SK-N-SH (cell line): ENCODE measurements around the gene NAALADL2. TPM values are rescaled to one million over a fixed set of nuclear protein-coding genes. Genes with fewer than 3 reads are reported as not detected.

Source experiments
- CTCF ChIA-PET: fragments of 300-600, 350-600 bp; formaldehyde crosslinking; extraction: SDS; loops from one replicate; lab custom pipeline; 2021; lab: Yijun Ruan, JAX
- POLR2A ChIA-PET: fragments of 350-600 bp; sonication (Branson Sonifier 250); formaldehyde crosslinking; extraction: SDS; loops from one replicate; lab custom pipeline; 2020; ENCODE audit warnings: antibody characterized with exemption, inconsistent platforms; lab: Yijun Ruan, JAX
- DNase-seq: peaks from one replicate; pipeline ENCODE4 v3.0.0; 2012
- H2AFZ ChIP-seq: fragments of 200-600 bp; sonication (generic); 2 replicates; pipeline ENCODE4 v1.8.1; 2016; ENCODE audit warnings: antibody characterized with exemption, mild to moderate bottlenecking, low read depth
- H3F3A ChIP-seq: fragments of 200-600 bp; sonication (generic); replicated peaks from 2 replicates; pipeline ENCODE3; 2016; ENCODE audit warnings: antibody characterized with exemption, mild to moderate bottlenecking; ENCODE audit not compliant: insufficient read depth
- H3K27ac ChIP-seq, 2 experiments: fragments of 200-500 bp in 1 of 2; fragments of 200-600 bp in 1 of 2; sonication (Bioruptor generic) in 1 of 2; sonication (generic), shearing (Covaris generic) in 1 of 2; 2 replicates each; pipeline versions ENCODE4 v1.5.1 to v1.6.1; 2014 to 2016; ENCODE audit warnings: low read depth in 2 of 2, inconsistent platforms in 1 of 2, low read length in 1 of 2, mild to moderate bottlenecking in 1 of 2, mixed read lengths in 1 of 2
- H3K27me3 ChIP-seq: fragments of 200-600 bp; sonication (generic), shearing (Covaris generic); 2 replicates; pipeline ENCODE4 v1.6.1; 2016; ENCODE audit warnings: mixed run types; ENCODE audit not compliant: insufficient read depth
- H3K36me3 ChIP-seq, 2 experiments: fragments of 200-500 bp in 1 of 2; fragments of 200-600 bp in 1 of 2; sonication (Bioruptor generic) in 1 of 2; sonication (generic) in 1 of 2; replicated peaks in 1 of 2; 2 replicates each; pipeline versions ENCODE3 to v1.5.1; 2014 to 2016; ENCODE audit warnings: low read length in 1 of 2, mild to moderate bottlenecking in 1 of 2; ENCODE audit not compliant: insufficient read depth in 2 of 2, control insufficient read depth in 1 of 2
- H3K4me1 ChIP-seq, 2 experiments: fragments of 200-500 bp in 1 of 2; fragments of 200-600 bp in 1 of 2; sonication (Bioruptor generic) in 1 of 2; sonication (generic), shearing (Covaris generic) in 1 of 2; 2 replicates each; pipeline versions ENCODE4 v1.5.1 to v1.6.1; 2014 to 2016; ENCODE audit warnings: low read depth in 1 of 2, low read length in 1 of 2, mixed run types in 1 of 2; ENCODE audit not compliant: insufficient read depth in 2 of 2, control insufficient read depth in 1 of 2
- H3K4me2 ChIP-seq: fragments of 200-600 bp; sonication (generic), shearing (Covaris generic); 2 replicates; pipeline ENCODE4 v1.6.1; 2017; ENCODE audit warnings: mixed run types
- H3K4me3 ChIP-seq, 2 experiments: fragments of 200-500 bp in 1 of 2; fragments of 200-600 bp in 1 of 2; sonication (Bioruptor generic) in 1 of 2; sonication (generic), shearing (Covaris generic) in 1 of 2; 2 replicates each; pipeline versions ENCODE4 v1.5.1 to v1.8.1; 2014 to 2016; ENCODE audit warnings: low read depth in 2 of 2, inconsistent platforms in 1 of 2, low read length in 1 of 2, mild to moderate bottlenecking in 1 of 2, mixed read lengths in 1 of 2, moderate library complexity in 1 of 2
- H3K79me2 ChIP-seq: fragments of 200-600 bp; sonication (generic); 2 replicates; pipeline ENCODE4 v1.8.1; 2017; ENCODE audit warnings: mild to moderate bottlenecking; ENCODE audit not compliant: insufficient read depth
- H3K9ac ChIP-seq: fragments of 200-600 bp; sonication (generic); 2 replicates; pipeline ENCODE4 v1.6.1; 2017; ENCODE audit warnings: mixed run types
- H3K9me2 ChIP-seq: fragments of 200-600 bp; sonication (generic); 2 replicates; pipeline ENCODE4 v1.6.1; 2017; ENCODE audit warnings: mixed run types
- H3K9me3 ChIP-seq: fragments of 200-600 bp; sonication (generic); 2 replicates; pipeline ENCODE4 v1.6.1; 2017; ENCODE audit warnings: mixed run types, mild to moderate bottlenecking, moderate library complexity
- H4K20me1 ChIP-seq: fragments of 200-600 bp; sonication (generic); 2 replicates; pipeline ENCODE4 v1.6.1; 2017; ENCODE audit warnings: mild to moderate bottlenecking, mixed run types; ENCODE audit not compliant: insufficient read depth
- CHD2 ChIP-seq: fragments of 150-350 bp; IDR thresholded peaks from 2 replicates; pipeline ENCODE4 v1.6.1; 2018; ENCODE audit warnings: low read length; ENCODE audit not compliant: partially characterized antibody
- ELF1 ChIP-seq: IDR thresholded peaks from 2 replicates; pipeline ENCODE4 v1.4.0; 2012
- EP300 ChIP-seq, 2 experiments: IDR thresholded peaks; 2 replicates each; pipeline versions ENCODE4 v1.4.0 to v1.6.1; 2012; ENCODE audit warnings: borderline replicate concordance in 1 of 2, low read depth in 1 of 2, low read length in 1 of 2
- GABPA ChIP-seq: IDR thresholded peaks from 2 replicates; pipeline ENCODE4 v1.4.0; 2012; ENCODE audit warnings: low read depth, mild to moderate bottlenecking
- MXI1 ChIP-seq: IDR thresholded peaks from 2 replicates; pipeline ENCODE4 v1.6.1; 2012; ENCODE audit warnings: mild to moderate bottlenecking, low read depth, low read length, improper control_type of control experiment
- NFIC ChIP-seq: IDR thresholded peaks from 2 replicates; pipeline ENCODE4 v1.4.0; 2012; ENCODE audit warnings: borderline replicate concordance
- NRF1 ChIP-seq: IDR thresholded peaks from 2 replicates; pipeline ENCODE4 v1.6.1; 2012; ENCODE audit warnings: low read depth, mild to moderate bottlenecking, low read length
- PBX3 ChIP-seq: IDR thresholded peaks from 2 replicates; pipeline ENCODE4; 2012
- REST ChIP-seq: IDR thresholded peaks from 2 replicates; pipeline ENCODE4 v1.6.1; 2012; ENCODE audit warnings: mild to moderate bottlenecking, low read depth, low read length, moderate library complexity
- RFX5 ChIP-seq: IDR thresholded peaks from 2 replicates; pipeline ENCODE4 v1.6.1; 2012; ENCODE audit warnings: mild to moderate bottlenecking, improper control_type of control experiment, low read length
- RXRA ChIP-seq: IDR thresholded peaks from 2 replicates; pipeline ENCODE4 v1.4.0; 2012; ENCODE audit warnings: low read depth, mild to moderate bottlenecking, borderline replicate concordance
- SMC3 ChIP-seq: IDR thresholded peaks from 2 replicates; pipeline ENCODE4 v1.6.1; 2012; ENCODE audit warnings: low read depth, low read length, improper control_type of control experiment
- TAF1 ChIP-seq: IDR thresholded peaks from 2 replicates; pipeline ENCODE4 v1.6.1; 2012; ENCODE audit warnings: low read depth, mild to moderate bottlenecking, low read length, moderate library complexity, borderline replicate concordance
- USF1 ChIP-seq: IDR thresholded peaks from 2 replicates; pipeline ENCODE4 v1.4.0; 2012; ENCODE audit warnings: low read depth, borderline replicate concordance
- USF2 ChIP-seq: fragments of 150-350 bp; IDR thresholded peaks from 2 replicates; pipeline ENCODE4 v1.6.1; 2017; ENCODE audit warnings: antibody characterized with exemption, low read length, low read depth, borderline replicate concordance
- YY1 ChIP-seq: IDR thresholded peaks from 2 replicates; pipeline ENCODE4 v1.4.0; 2012; ENCODE audit warnings: low read depth, mild to moderate bottlenecking
- ZBTB33 ChIP-seq: IDR thresholded peaks from 2 replicates; pipeline ENCODE4 v1.4.0; 2012; ENCODE audit warnings: low read depth, borderline replicate concordance
- WGBS: methylation state at CpG from one replicate; pipeline ENCODE4 v1.1.6; 2017; ENCODE audit warnings: low lambda C conversion rate; 5-methylcytosine and 5-hydroxymethylcytosine counted together
- polyA plus RNA-seq, 3 experiments: library from polyadenylated mRNA; depleted of rRNA; stranded (reverse); fragments of >200 nt; gene quantifications; 2 replicates each; pipeline ENCODE4 v1.2.3, GENCODE V29; 2012

The NAALADL2 gene
- polyA plus RNA-seq, 1 of the 3 experiments (the other 2 are of a cell fraction): 1.2 TPM

- ChIA-PET CTCF (no interaction called here), POLR2A (no interaction called here)
- H3K4me3 ChIP-seq: no peak overlapping the region
- no peaks in the 10 kb centered on the region for H3K27me3 ChIP-seq
- no peak for DNase-seq
- H3K27ac ChIP-seq: no peak overlapping the region
- H3K9me2 ChIP-seq: no peaks in the 10 kb centered on the region
- no peaks in the 10 kb centered on the region; a peak in 1 of 4 replicates for H3K4me1 ChIP-seq
- 81% methylated on average over 4 of the region's 4 CpGs for WGBS
- no peak overlapping the region for H2AFZ ChIP-seq
- no peaks in the 10 kb centered on the region for H4K20me1 ChIP-seq
- no peak overlapping the region for H3K9ac ChIP-seq
- H3K79me2 ChIP-seq: no peaks in the 10 kb centered on the region
- H3K9me3 ChIP-seq: no peaks in the 10 kb centered on the region
- TF ChIP-seq NFIC: no peak
- TF ChIP-seq ELF1: no peak
- no peak for TF ChIP-seq YY1
- no peak for TF ChIP-seq CHD2
- no peak for TF ChIP-seq SMC3
- TF ChIP-seq REST: no peak
- no peak for TF ChIP-seq TAF1
- no peak for TF ChIP-seq ZBTB33
- TF ChIP-seq NRF1: no peak
- no peak for TF ChIP-seq USF2
- no peak for TF ChIP-seq MXI1
- TF ChIP-seq RXRA: no peak
- no peak for TF ChIP-seq GABPA
- no peak for TF ChIP-seq RFX5
- no peak for TF ChIP-seq USF1
- no peak for TF ChIP-seq PBX3
- no peak for TF ChIP-seq EP300 (IDR thresholded peaks at IDR 0.05; ENCODE audit: borderline replicate concordance in 1 of 2, low read depth in 1 of 2, low read length in 1 of 2)
- no peaks in the 10 kb centered on the region for H3K36me3 ChIP-seq
- H3K4me2 ChIP-seq: no peak overlapping the region
- H3F3A ChIP-seq: no peaks in the 10 kb centered on the region
Observed at GRCh38 chr3:175398676-175399075, 539.5 kb downstream of the NAALADL2 start.
